ENCODE results near the gene SEMA6C. TPM values are rescaled to one million over a fixed set of nuclear protein-coding genes. Genes with fewer than 3 reads are reported as not detected.

The SEMA6C gene
- total RNA-seq, 4 donors from 2014 or later: 0.91 to 3.8 (median 2.0) TPM

DNA sequence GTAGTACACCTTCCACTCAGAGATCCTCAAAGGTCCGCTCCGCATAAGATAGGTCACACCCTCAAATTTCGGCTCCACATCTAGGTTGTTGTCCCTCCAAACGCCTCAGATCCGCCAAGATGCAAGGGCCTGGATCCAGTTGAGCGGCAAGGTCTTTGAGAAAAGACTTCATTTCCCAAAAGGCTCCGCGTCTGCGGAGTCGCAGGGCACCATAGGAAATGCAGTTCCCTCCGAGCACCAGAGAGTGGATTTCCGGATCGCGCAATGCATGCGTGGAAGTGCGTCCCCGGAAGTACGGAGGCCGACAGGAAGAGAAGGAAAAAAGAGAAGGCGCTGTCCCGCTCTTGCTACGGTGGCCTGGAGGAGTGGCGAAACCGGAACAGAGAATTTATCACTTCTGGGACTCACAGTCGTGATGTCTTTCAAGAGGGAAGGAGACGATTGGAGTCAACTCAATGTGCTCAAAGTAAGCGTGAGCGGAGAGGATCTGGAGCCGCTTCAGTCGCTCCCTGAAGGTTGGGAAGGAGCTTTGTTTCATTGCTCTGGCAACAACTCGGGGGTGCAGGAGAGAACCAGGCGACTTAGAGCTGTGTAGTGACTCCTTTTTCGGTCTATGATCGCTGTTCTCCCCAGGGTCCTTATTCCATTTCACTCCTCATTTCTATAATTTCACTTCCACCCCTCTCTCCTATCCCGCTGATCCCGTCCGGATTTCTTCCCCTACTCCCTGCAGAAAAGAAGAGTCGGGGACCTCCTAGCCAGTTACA is 19.5 kb upstream of the SEMA6C start, which contains the start of the genes LYSMD1 and SCNM1:
Gene LYSMD1 (minus strand): TSS at position 165 of the 767 bp plus-strand sequence. CDS start 644 bp downstream, outside the sequence.
Gene SCNM1 (plus strand): TSS at position 407 of the 767 bp plus-strand sequence. CDS start 9 bp downstream, at position 416.
- H3K4me1 ChIP-seq: peaks cover 6 to 39% (median 18%) of the 10 kb centered on the region in 3 donors
- peaks cover 0 to 56% (median 14%) of the 10 kb centered on the region in 3 donors for H3K36me3 ChIP-seq
- no peaks in the 10 kb centered on the region for H3K9me3 ChIP-seq
- H3K4me3 ChIP-seq: peak within 1 kb of the TSS; percentile 65 to 76 (median 70)
- H3K27ac ChIP-seq: peak within 1 kb of the TSS; percentile 81 to 94 (median 88)
- peak; percentile 93 for DNase-seq
- no peaks in the 10 kb centered on the region for H3K27me3 ChIP-seq
- WGBS, 2 donors: 0% methylated on average over 35 to 36 of the region's 38 CpGs
- peak in 2 of 4 donors; percentile 44 to 88 for TF ChIP-seq POLR2A (IDR thresholded peaks at IDR 0.05)
- TF ChIP-seq CTCF (IDR thresholded peaks at IDR 0.05): peak in 4 of 6 experiments; percentile 39 to 80 (median 42)
- intact Hi-C loops (cut with DNase I): no loop called here

- Histone ChIP-seq H3K27me3 (no peaks in the 10 kb centered on the region), H3K9me3 (no peaks in the 10 kb centered on the region), H3K27ac (peak overlapping the region; percentile 81 to 94 (median 88)), H3K4me3 (peak overlapping the region; percentile 65 to 76 (median 70)), H3K4me1 (peaks cover 6 to 45% (median 18%) of the 10 kb centered on the region in 3 donors), H3K36me3 (peaks cover 0 to 56% (median 15%) of the 10 kb centered on the region in 3 donors)
- DNase-seq: no peak
- TF ChIP-seq CTCF (IDR thresholded peaks at IDR 0.05) (no peak), POLR2A (IDR thresholded peaks at IDR 0.05) (no peak)
- 5 to 15% methylated on average over 14 to 15 of the region's 15 CpGs for WGBS, 2 donors
- intact Hi-C loops (cut with DNase I): no loop called here
Measured at GRCh38 chr1:151165281-151165737, 18.9 kb upstream of the SEMA6C start.

DNA sequence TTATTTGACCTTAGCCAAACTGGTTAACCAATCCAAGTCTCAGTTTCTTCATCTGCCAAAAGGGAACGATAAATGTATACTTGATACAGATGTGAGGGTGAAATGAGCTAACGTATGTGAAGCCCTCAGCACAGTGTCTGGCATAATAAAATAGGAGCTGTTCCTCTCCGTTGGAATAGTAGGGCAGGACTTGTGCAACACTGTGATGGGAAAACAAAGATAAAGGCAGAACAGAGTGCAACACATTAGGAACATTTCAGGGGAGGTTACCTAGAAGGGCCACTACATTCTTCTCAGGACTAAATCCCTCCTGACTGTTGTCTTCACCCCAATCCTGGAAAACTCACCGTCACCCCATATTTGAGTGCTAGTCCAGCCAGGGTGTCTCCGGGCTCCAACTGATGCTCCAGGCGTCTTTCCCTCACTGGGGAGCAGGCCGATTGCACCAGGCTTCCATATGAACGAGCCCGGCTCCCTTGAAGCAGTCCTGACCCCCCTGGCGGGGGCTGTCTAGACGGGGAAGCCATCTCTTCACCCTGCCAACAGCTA is 18.4 kb upstream of the SEMA6C start:
- Histone ChIP-seq H3K4me1 (peaks cover 6 to 50% (median 18%) of the 10 kb centered on the region in 3 donors), H3K27ac (peak overlapping the region; percentile 81 to 94 (median 88)), H3K36me3 (peaks cover 0 to 55% (median 11%) of the 10 kb centered on the region in 3 donors), H3K27me3 (no peaks in the 10 kb centered on the region), H3K4me3 (peak overlapping the region; percentile 65 to 76 (median 70)), H3K9me3 (no peaks in the 10 kb centered on the region)
- WGBS, 2 donors: 26 to 33% methylated on average over 9 to 11 of the region's 11 CpGs
- no peak for DNase-seq
- intact Hi-C loops (cut with DNase I): no loop called here
- TF ChIP-seq POLR2A (IDR thresholded peaks at IDR 0.05) (no peak), CTCF (IDR thresholded peaks at IDR 0.05) (no peak)

GRCh38 chr1:151159373-151159772 is 12.9 kb upstream of the SEMA6C start:
- Histone ChIP-seq H3K9me3 (no peaks in the 10 kb centered on the region), H3K27ac (no peak overlapping the region), H3K4me1 (peaks cover 0 to 53% (median 4%) of the 10 kb centered on the region in 3 donors), H3K36me3 (peaks cover 0 to 59% (median 17%) of the 10 kb centered on the region in 3 donors), H3K4me3 (no peak overlapping the region), H3K27me3 (no peaks in the 10 kb centered on the region)
- TF ChIP-seq CTCF (IDR thresholded peaks at IDR 0.05): no peak
- no peak for TF ChIP-seq POLR2A (IDR thresholded peaks at IDR 0.05)
- no peak for DNase-seq
- intact Hi-C loops (cut with DNase I): loop anchor here (5.0 kb wide), 1 partner anchor 57 kb away; no protein-coding TSS in a partner anchor

Measured in esophagus squamous epithelium (tissue), 5 donors.